GM12878 (cell line): ENCODE measurements around the gene GEMIN2. TPM values are rescaled to one million over a fixed set of nuclear protein-coding genes. Genes with fewer than 3 reads are reported as not detected.
A peak's percentile ranks its signal among the peaks of the same experiment; 100 is the strongest.

Experiments
- EED ChIP-seq: sonication (generic); IDR thresholded peaks from 2 replicates; pipeline ENCODE4 v1.6.1; 2016; ENCODE audit warnings: antibody characterized with exemption, low read depth
- HCFC1 ChIP-seq: fragments of 150-350 bp; IDR thresholded peaks from 2 replicates; pipeline ENCODE4 v1.6.1; 2014; ENCODE audit warnings: low read length
- IRF4 ChIP-seq: IDR thresholded peaks from 2 replicates; pipeline ENCODE4 v1.6.1; 2011; ENCODE audit warnings: low read depth, low read length
- LARP7 ChIP-seq: fragments of 450-650 bp; IDR thresholded peaks from 2 replicates; pipeline ENCODE4 v1.6.1; 2017; ENCODE audit warnings: mild to moderate bottlenecking
- NFIC ChIP-seq: IDR thresholded peaks from 2 replicates; pipeline ENCODE4 v1.6.1; 2012; ENCODE audit warnings: low read depth, mild to moderate bottlenecking, inconsistent platforms, low read length, moderate library complexity
- NR2F1 ChIP-seq: fragments of 450-650 bp; conservative IDR thresholded peaks from 2 replicates; pipeline ENCODE4 v1.6.1; 2017; ENCODE audit warnings: mild to moderate bottlenecking
- PAX8 ChIP-seq: fragments of 450-650 bp; IDR thresholded peaks from 2 replicates; pipeline ENCODE4 v1.6.1; 2017; ENCODE audit warnings: mild to moderate bottlenecking, moderate library complexity
- POLR2A ChIP-seq: IDR thresholded peaks from 2 replicates; pipeline ENCODE4 v1.6.1; 2011; ENCODE audit warnings: low read depth, mild to moderate bottlenecking, low read length
- SMARCA5 ChIP-seq: fragments of 450-650 bp; IDR thresholded peaks from 2 replicates; pipeline ENCODE4 v1.6.1; 2017; ENCODE audit warnings: mild to moderate bottlenecking
- SP1 ChIP-seq: IDR thresholded peaks from one replicate; pipeline ENCODE4 v1.6.1; 2011; ENCODE audit warnings: low read depth, low read length
- STAT1 ChIP-seq: fragments of 450-650 bp; conservative IDR thresholded peaks from 2 replicates; pipeline ENCODE4 v1.6.1; 2014; ENCODE audit warnings: antibody characterized with exemption, mild to moderate bottlenecking
- SUZ12 ChIP-seq: fragments of 200-600 bp; sonication (generic); IDR thresholded peaks from one replicate; pipeline ENCODE4 v1.6.1; 2018; ENCODE audit warnings: antibody characterized with exemption, mild to moderate bottlenecking; ENCODE audit not compliant: unreplicated experiment
- TCF12 ChIP-seq: IDR thresholded peaks from 2 replicates; pipeline ENCODE4 v1.6.1; 2011; ENCODE audit warnings: low read depth, mild to moderate bottlenecking, low read length
- YBX1 ChIP-seq: fragments of 450-650 bp; IDR thresholded peaks from 2 replicates; pipeline ENCODE4 v1.6.1; 2016; ENCODE audit warnings: antibody characterized with exemption
- ZNF24 ChIP-seq: fragments of 450-650 bp; IDR thresholded peaks from 2 replicates; pipeline ENCODE4 v1.6.1; 2017; ENCODE audit warnings: antibody characterized with exemption, mild to moderate bottlenecking
- polyA plus RNA-seq, 11 experiments: library from polyadenylated mRNA; depleted of rRNA in 4 of 11; unstranded in 6 of 11; stranded (reverse) in 5 of 11; fragments of >200 nt; fragmentation: Nextera tagmentation in 4 of 11; fragmentation: Illumina TruSeq in 1 of 11; extraction: Ambion mirVana in 4 of 11; extraction: Trizol in 1 of 11; gene quantifications; 1 replicate in 1 of 11; 2 replicates in 10 of 11; pipeline versions ENCODE4 v1.2.1 to v1.2.3, GENCODE V29; 2011 to 2016; ENCODE audit warnings: inconsistent platforms in 2 of 11, missing spikeins in 2 of 11, low read depth in 1 of 11
- total RNA-seq, 4 experiments: library from RNA; depleted of rRNA in 3 of 4; stranded (reverse); fragments of >200 nt in 3 of 4; fragmentation: Illumina TruSeq in 1 of 4; extraction: Trizol in 1 of 4; gene quantifications; 2 replicates each; pipeline versions ENCODE4 v1.2.1 to v1.2.3, GENCODE V29; 2013 to 2021
- TF ChIP-seq, protein P1 (sequence below): fragments of 450-650 bp; IDR thresholded peaks from 2 replicates; pipeline ENCODE4 v1.6.1; 2017; ENCODE audit warnings: mild to moderate bottlenecking, moderate library complexity
- TF ChIP-seq, protein P2 (sequence below): fragments of 450-650 bp; IDR thresholded peaks from 2 replicates; pipeline ENCODE4 v1.6.1; 2016; ENCODE audit warnings: mild to moderate bottlenecking, moderate library complexity, borderline replicate concordance
- TF ChIP-seq, protein P3 (sequence below): IDR thresholded peaks from 2 replicates; pipeline ENCODE4 v1.6.1; 2012; ENCODE audit warnings: low read depth, low read length, improper control_type of control experiment
- TF ChIP-seq, protein P4 (sequence below), 3 experiments: IDR thresholded peaks in 2 of 3; conservative IDR thresholded peaks in 1 of 3; 2 replicates each; pipeline ENCODE4 v1.5.1; 2011; ENCODE audit warnings: low read depth in 3 of 3, low read length in 3 of 3, mild to moderate bottlenecking in 3 of 3, control low read depth in 2 of 3, moderate library complexity in 2 of 3, inconsistent platforms in 1 of 3, mixed read lengths in 1 of 3; ENCODE audit not compliant: control insufficient read depth in 2 of 3, insufficient read depth in 1 of 3; ENCODE audit errors: extremely low read depth in 1 of 3

The GEMIN2 gene
- total and polyA plus RNA-seq, 10 of the 15 experiments (the other 5 are each of a cell fraction or from before 2014, with no cell fraction given), result 25.9 to 69.3 (median 46.1) TPM

DNA sequence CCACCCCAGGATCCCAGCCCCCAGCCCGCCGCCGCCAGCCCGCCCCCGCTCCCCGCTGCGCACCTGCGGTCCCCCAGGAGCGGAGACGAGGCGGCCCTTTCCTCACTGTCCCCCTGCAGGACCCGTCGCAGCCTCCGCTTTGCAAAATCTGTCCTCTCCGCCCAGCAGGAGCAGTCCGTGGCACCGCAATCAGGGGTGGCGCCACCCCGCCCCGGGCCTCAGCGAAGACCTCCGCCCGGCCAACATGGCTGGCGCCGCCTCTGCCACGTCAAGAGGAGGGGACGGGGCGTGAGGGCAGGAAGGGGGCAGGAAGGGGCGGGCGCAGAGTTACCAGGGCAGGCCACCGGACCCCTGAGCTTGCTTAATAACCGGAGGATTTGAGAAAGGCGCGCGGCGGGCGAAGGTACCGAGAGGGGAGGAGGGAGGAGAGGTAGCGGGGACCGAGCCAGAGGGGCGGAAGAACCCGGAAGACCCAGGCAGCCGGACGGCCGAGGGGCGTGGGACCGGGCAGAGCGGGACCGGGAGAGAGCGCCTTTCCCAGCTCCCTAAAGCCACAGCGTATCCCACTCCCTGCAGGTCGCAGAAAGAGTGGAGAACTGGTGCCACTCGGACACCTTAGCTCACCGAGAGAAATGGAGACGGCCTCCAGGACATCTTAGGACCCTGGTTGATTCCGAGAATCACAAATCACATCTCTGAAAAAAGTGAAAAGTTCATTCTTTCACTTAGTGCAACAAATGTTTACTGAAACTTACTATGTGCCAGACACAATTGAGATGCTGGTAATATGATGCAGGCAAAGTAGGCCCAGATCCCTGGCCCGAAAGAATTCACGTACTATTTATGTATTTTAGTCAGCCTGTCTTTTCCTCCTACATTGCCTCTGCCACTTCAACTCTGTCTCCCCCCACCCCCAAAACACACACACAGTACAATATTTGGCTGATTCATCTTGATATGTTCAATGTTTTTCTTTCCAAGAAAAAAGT lies 10.9 kb upstream of the GEMIN2 start, which contains the start of gene SEC23A (continued):
- TF ChIP-seq HCFC1 (0 out of 2 replicates have a peak, but pooled peaks have one; percentile 17), EED (0 out of 2 replicates have a peak, but pooled peaks have one; percentile 41), ZNF24 (no peak), SUZ12 (no peak), STAT1 (no peak), PAX8 (0 out of 2 replicates have a peak, but pooled peaks have one; percentile 37), POLR2A (peak; percentile 98), SP1 (no peak), YBX1 (no peak), TCF12 (no peak), IRF4 (no peak), NR2F1 (0 out of 2 replicates have a peak, but pooled peaks have one; percentile 44), LARP7 (no peak), NFIC (no peak), SMARCA5 (no peak)
- TF ChIP-seq, protein P1, sequence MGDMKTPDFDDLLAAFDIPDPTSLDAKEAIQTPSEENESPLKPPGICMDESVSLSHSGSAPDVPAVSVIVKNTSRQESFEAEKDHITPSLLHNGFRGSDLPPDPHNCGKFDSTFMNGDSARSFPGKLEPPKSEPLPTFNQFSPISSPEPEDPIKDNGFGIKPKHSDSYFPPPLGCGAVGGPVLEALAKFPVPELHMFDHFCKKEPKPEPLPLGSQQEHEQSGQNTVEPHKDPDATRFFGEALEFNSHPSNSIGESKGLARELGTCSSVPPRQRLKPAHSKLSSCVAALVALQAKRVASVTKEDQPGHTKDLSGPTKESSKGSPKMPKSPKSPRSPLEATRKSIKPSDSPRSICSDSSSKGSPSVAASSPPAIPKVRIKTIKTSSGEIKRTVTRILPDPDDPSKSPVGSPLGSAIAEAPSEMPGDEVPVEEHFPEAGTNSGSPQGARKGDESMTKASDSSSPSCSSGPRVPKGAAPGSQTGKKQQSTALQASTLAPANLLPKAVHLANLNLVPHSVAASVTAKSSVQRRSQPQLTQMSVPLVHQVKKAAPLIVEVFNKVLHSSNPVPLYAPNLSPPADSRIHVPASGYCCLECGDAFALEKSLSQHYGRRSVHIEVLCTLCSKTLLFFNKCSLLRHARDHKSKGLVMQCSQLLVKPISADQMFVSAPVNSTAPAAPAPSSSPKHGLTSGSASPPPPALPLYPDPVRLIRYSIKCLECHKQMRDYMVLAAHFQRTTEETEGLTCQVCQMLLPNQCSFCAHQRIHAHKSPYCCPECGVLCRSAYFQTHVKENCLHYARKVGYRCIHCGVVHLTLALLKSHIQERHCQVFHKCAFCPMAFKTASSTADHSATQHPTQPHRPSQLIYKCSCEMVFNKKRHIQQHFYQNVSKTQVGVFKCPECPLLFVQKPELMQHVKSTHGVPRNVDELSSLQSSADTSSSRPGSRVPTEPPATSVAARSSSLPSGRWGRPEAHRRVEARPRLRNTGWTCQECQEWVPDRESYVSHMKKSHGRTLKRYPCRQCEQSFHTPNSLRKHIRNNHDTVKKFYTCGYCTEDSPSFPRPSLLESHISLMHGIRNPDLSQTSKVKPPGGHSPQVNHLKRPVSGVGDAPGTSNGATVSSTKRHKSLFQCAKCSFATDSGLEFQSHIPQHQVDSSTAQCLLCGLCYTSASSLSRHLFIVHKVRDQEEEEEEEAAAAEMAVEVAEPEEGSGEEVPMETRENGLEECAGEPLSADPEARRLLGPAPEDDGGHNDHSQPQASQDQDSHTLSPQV, result no peak
- TF ChIP-seq, protein P2, sequence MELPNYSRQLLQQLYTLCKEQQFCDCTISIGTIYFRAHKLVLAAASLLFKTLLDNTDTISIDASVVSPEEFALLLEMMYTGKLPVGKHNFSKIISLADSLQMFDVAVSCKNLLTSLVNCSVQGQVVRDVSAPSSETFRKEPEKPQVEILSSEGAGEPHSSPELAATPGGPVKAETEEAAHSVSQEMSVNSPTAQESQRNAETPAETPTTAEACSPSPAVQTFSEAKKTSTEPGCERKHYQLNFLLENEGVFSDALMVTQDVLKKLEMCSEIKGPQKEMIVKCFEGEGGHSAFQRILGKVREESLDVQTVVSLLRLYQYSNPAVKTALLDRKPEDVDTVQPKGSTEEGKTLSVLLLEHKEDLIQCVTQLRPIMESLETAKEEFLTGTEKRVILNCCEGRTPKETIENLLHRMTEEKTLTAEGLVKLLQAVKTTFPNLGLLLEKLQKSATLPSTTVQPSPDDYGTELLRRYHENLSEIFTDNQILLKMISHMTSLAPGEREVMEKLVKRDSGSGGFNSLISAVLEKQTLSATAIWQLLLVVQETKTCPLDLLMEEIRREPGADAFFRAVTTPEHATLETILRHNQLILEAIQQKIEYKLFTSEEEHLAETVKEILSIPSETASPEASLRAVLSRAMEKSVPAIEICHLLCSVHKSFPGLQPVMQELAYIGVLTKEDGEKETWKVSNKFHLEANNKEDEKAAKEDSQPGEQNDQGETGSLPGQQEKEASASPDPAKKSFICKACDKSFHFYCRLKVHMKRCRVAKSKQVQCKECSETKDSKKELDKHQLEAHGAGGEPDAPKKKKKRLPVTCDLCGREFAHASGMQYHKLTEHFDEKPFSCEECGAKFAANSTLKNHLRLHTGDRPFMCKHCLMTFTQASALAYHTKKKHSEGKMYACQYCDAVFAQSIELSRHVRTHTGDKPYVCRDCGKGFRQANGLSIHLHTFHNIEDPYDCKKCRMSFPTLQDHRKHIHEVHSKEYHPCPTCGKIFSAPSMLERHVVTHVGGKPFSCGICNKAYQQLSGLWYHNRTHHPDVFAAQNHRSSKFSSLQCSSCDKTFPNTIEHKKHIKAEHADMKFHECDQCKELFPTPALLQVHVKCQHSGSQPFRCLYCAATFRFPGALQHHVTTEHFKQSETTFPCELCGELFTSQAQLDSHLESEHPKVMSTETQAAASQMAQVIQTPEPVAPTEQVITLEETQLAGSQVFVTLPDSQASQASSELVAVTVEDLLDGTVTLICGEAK, result peak; percentile 78; the same call in 1 of the 2 replicates
- TF ChIP-seq, protein P3, sequence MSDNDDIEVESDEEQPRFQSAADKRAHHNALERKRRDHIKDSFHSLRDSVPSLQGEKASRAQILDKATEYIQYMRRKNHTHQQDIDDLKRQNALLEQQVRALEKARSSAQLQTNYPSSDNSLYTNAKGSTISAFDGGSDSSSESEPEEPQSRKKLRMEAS, result peak; percentile 77
- TF ChIP-seq, protein P4, sequence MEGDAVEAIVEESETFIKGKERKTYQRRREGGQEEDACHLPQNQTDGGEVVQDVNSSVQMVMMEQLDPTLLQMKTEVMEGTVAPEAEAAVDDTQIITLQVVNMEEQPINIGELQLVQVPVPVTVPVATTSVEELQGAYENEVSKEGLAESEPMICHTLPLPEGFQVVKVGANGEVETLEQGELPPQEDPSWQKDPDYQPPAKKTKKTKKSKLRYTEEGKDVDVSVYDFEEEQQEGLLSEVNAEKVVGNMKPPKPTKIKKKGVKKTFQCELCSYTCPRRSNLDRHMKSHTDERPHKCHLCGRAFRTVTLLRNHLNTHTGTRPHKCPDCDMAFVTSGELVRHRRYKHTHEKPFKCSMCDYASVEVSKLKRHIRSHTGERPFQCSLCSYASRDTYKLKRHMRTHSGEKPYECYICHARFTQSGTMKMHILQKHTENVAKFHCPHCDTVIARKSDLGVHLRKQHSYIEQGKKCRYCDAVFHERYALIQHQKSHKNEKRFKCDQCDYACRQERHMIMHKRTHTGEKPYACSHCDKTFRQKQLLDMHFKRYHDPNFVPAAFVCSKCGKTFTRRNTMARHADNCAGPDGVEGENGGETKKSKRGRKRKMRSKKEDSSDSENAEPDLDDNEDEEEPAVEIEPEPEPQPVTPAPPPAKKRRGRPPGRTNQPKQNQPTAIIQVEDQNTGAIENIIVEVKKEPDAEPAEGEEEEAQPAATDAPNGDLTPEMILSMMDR (IDR thresholded peaks at IDR 0.05 in 2 of 3, conservative IDR thresholded peaks at IDR 0.05 in 1 of 3; ENCODE audit: control insufficient read depth in 2 of 3, extremely low read depth in 1 of 3, insufficient read depth in 1 of 3, low read depth in 3 of 3, low read length in 3 of 3), result no peak
